ENCODE measurements around the gene POC1B. TPM values are rescaled to one million over a fixed set of nuclear protein-coding genes. Genes with fewer than 3 reads are reported as not detected.

Gene POC1B
- total and polyA plus RNA-seq, 8 donors, result 3.4 to 15.5 (median 6.2) TPM

GRCh38 chr12:89424389-89424788, 101.5 kb downstream of the POC1B start:
- H3K4me3 ChIP-seq, result no peak overlapping the region

GRCh38 chr12:89421092-89421835, 104.6 kb downstream of the POC1B start:
- WGBS, 2 donors, result 86 to 88% methylated on average over 6 of the region's 6 CpGs
- intact Hi-C loops (cut with DNase I), result no loop called here
- Histone ChIP-seq H3K9me3 (no peaks in the 10 kb centered on the region), H3K4me1 (no peaks in the 10 kb centered on the region), H3K27ac (no peak overlapping the region), H3K4me3 (no peak overlapping the region), H3K27me3 (no peaks in the 10 kb centered on the region), H3K36me3 (peaks cover 0 to 2% (median 0%) of the 10 kb centered on the region in 3 donors)
- TF ChIP-seq CTCF (IDR thresholded peaks at IDR 0.05), result no peak
- DNase-seq (no peak), FAIRE-seq (no peak), ATAC-seq (no peak)

More at GRCh38 chr12:89424389-89424788, 101.5 kb downstream of the POC1B start:
- no peaks in the 10 kb centered on the region for H3K4me1 ChIP-seq
- no peaks in the 10 kb centered on the region for H3K27me3 ChIP-seq
- no peak for TF ChIP-seq CTCF (IDR thresholded peaks at IDR 0.05)
- intact Hi-C loops (cut with DNase I), result no loop called here
- H3K9me3 ChIP-seq, result no peaks in the 10 kb centered on the region
- ATAC-seq, result no peak
- peaks cover 0 to 2% (median 0%) of the 10 kb centered on the region in 3 donors for H3K36me3 ChIP-seq
- no peak for DNase-seq
- no peak for FAIRE-seq
- no peak overlapping the region for H3K27ac ChIP-seq

- no peak for TF ChIP-seq CTCF (IDR thresholded peaks at IDR 0.05)
- H3K27ac ChIP-seq, result no peak overlapping the region
- H3K4me3 ChIP-seq, result no peak overlapping the region
- 85 to 92% methylated on average over 5 of the region's 5 CpGs for WGBS, 2 donors
- H3K36me3 ChIP-seq, result no peaks in the 10 kb centered on the region
- FAIRE-seq (no peak), DNase-seq (peak in 1 of 6 donors; percentile 24), ATAC-seq (peak in 2 of 4 donors; percentile 56 to 71)
- no peaks in the 10 kb centered on the region for H3K4me1 ChIP-seq
- H3K9me3 ChIP-seq, result no peaks in the 10 kb centered on the region
- intact Hi-C loops (cut with DNase I), result no loop called here
- no peaks in the 10 kb centered on the region for H3K27me3 ChIP-seq
Measured at GRCh38 chr12:89418228-89418910, 107.5 kb downstream of the POC1B start.

GRCh38 chr12:89417246-89417977, 108.4 kb downstream of the POC1B start:
- no peak for TF ChIP-seq CTCF (IDR thresholded peaks at IDR 0.05)
- intact Hi-C loops (cut with DNase I), result no loop called here
- FAIRE-seq, result no peak
- 66 to 85% methylated on average over 3 of the region's 3 CpGs for WGBS, 2 donors
- H3K4me1 ChIP-seq, result no peaks in the 10 kb centered on the region
- H3K4me3 ChIP-seq, result no peak overlapping the region
- H3K36me3 ChIP-seq, result no peaks in the 10 kb centered on the region
- DNase-seq, result no peak
- H3K27me3 ChIP-seq, result no peaks in the 10 kb centered on the region
- no peak overlapping the region for H3K27ac ChIP-seq
- no peaks in the 10 kb centered on the region for H3K9me3 ChIP-seq
- peak in 1 of 4 donors; percentile 54 for ATAC-seq
